ENCODE data around the gene RAP1GDS1. TPM values are rescaled to one million over a fixed set of nuclear protein-coding genes. Genes with fewer than 3 reads are reported as not detected.

The RAP1GDS1 gene
- total and polyA plus RNA-seq, 8 donors, result 8.7 to 49.9 (median 13.9) TPM

DNA sequence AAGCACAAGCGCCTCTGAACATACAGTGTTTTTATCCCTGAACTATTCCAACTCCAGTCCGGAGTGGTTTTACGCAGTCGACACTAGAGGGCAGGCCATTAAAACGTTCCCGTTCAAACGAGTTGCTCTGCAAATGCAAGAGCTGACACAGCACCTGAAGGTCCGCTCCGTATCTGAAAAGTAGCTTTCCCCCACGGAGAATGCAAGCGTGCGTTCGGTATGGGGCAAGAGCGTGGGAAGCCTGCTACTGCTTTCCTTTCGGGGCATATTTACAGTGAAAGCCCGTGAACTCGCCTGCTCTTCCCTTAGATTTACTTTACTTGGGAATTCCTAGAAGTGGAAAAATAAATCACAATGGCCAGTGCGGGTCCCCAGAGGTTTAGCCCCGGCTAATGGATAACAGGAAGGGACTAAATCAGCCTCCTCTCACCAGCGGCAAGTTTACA, 206.5 kb downstream of the RAP1GDS1 start:
- peak in 2 of 3 donors; percentile 9 to 86 for TF ChIP-seq POLR2AphosphoS5 (IDR thresholded peaks at IDR 0.05)
- no peak for TF ChIP-seq POLR2A (IDR thresholded peaks at IDR 0.05)
- TF ChIP-seq, protein P1, sequence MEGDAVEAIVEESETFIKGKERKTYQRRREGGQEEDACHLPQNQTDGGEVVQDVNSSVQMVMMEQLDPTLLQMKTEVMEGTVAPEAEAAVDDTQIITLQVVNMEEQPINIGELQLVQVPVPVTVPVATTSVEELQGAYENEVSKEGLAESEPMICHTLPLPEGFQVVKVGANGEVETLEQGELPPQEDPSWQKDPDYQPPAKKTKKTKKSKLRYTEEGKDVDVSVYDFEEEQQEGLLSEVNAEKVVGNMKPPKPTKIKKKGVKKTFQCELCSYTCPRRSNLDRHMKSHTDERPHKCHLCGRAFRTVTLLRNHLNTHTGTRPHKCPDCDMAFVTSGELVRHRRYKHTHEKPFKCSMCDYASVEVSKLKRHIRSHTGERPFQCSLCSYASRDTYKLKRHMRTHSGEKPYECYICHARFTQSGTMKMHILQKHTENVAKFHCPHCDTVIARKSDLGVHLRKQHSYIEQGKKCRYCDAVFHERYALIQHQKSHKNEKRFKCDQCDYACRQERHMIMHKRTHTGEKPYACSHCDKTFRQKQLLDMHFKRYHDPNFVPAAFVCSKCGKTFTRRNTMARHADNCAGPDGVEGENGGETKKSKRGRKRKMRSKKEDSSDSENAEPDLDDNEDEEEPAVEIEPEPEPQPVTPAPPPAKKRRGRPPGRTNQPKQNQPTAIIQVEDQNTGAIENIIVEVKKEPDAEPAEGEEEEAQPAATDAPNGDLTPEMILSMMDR (IDR thresholded peaks at IDR 0.05), result peak in 5 of 7 experiments; percentile 48 to 74 (median 63)
- peaks cover 5 to 21% (median 12%) of the 10 kb centered on the region in 4 donors for H3K4me1 ChIP-seq
- H3K9me3 ChIP-seq, result no peaks in the 10 kb centered on the region
- peak overlapping the region in 1 of 5 donors; percentile 54 for H3K27ac ChIP-seq
- WGBS, 5 donors, result 1 to 3% (median 3%) methylated on average over 20 of the region's 20 CpGs
- peaks cover 0 to 12% (median 6%) of the 10 kb centered on the region in 4 donors for H3K36me3 ChIP-seq
- DNase-seq, result peak; percentile 73 to 94
- peak overlapping the region; percentile 33 to 44 (median 38) for H3K4me3 ChIP-seq
- no peaks in the 10 kb centered on the region for H3K27me3 ChIP-seq
- intact Hi-C loops (cut with DNase I; ENCODE audit: low total_unique reads), result no loop called here

DNA sequence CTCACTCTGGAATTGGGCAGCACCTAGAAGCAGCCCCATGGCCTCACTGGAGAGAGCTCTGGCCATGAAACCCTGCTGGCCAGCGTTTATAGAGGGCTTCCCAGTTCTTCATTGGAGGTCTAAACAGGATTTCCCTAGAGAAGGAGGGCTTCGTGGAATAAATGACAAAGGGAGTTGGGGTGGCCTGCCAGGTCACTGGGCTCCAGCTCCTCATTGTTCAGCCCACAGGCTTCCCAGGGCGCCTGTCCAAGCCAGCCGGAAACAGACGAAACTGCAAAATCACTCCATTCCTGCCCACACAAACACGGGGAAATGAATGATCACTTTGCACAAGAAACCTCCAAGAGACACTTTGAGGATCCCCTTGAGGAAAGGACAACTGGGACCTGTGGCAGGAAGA, 207.5 kb downstream of the RAP1GDS1 start:
- Histone ChIP-seq H3K27me3 (no peaks in the 10 kb centered on the region), H3K9me3 (no peaks in the 10 kb centered on the region), H3K36me3 (peaks cover 0 to 12% (median 6%) of the 10 kb centered on the region in 4 donors), H3K4me3 (no peak overlapping the region), H3K27ac (peak overlapping the region in 3 of 5 donors; percentile 11 to 56 (median 27)), H3K4me1 (peaks cover 5 to 21% (median 12%) of the 10 kb centered on the region in 4 donors)
- WGBS, 5 donors, result 17 to 30% (median 26%) methylated on average over 6 of the region's 6 CpGs
- DNase-seq, result peak in 1 of 2 donors; percentile 56
- intact Hi-C loops (cut with DNase I; ENCODE audit: low total_unique reads), result no loop called here
- TF ChIP-seq POLR2AphosphoS5 (IDR thresholded peaks at IDR 0.05) (no peak), EP300 (IDR thresholded peaks at IDR 0.05) (no peak), POLR2A (IDR thresholded peaks at IDR 0.05) (no peak)
- TF ChIP-seq, protein P1 (IDR thresholded peaks at IDR 0.05), result no peak

DNA sequence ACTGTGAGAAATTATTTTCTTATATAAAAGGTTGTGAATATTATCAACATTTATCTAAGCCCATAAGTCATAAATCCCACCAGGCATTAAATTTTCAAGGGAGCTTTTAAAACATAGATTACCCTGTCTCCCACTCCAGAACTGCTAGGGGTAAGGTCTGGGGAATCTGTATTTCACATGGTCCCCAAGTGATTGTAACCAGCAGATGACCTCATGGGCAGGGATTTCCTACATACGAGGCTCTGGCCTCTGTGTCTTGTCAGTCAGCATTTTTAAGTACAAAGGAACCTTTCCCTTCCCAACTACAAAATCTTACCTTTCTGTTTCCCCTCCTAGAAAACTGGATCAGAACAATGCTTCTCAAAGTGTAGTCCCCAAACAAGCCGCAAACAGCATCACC, 208.6 kb downstream of the RAP1GDS1 start:
- TF ChIP-seq, protein P1 (IDR thresholded peaks at IDR 0.05), result no peak
- TF ChIP-seq POLR2A (IDR thresholded peaks at IDR 0.05) (no peak), EP300 (IDR thresholded peaks at IDR 0.05) (no peak), POLR2AphosphoS5 (IDR thresholded peaks at IDR 0.05) (no peak)
- WGBS, 5 donors, result 41 to 59% (median 51%) methylated on average over 2 of the region's 2 CpGs

DNA sequence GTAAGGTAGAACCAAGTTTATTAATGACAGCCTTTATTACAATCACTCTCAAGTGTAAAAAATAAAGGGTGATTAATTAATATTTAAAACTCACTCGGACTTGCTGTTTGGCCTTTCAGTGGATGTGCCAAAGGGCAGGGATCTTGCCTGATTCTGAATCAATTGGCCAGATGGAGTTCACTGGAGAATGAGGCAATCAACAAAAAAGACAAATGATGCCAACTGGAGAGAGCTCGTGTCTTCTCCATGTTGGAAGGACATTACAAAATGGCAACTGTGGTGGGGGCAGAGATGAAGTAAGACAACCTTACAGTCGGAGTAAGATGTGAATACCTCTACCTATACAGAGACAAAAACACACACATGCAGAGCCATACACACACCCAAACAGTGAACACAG, 209.2 kb downstream of the RAP1GDS1 start:
- Histone ChIP-seq H3K4me1 (peaks cover 5 to 21% (median 12%) of the 10 kb centered on the region in 4 donors), H3K27me3 (no peaks in the 10 kb centered on the region), H3K9me3 (no peaks in the 10 kb centered on the region), H3K36me3 (peaks cover 0 to 13% (median 6%) of the 10 kb centered on the region in 4 donors), H3K27ac (no peak overlapping the region), H3K4me3 (no peak overlapping the region)
- TF ChIP-seq POLR2A (IDR thresholded peaks at IDR 0.05) (no peak), EP300 (IDR thresholded peaks at IDR 0.05) (no peak), POLR2AphosphoS5 (IDR thresholded peaks at IDR 0.05) (no peak)
- TF ChIP-seq, protein P1 (IDR thresholded peaks at IDR 0.05), result no peak
- no peak for DNase-seq
- WGBS, 5 donors, result 79 to 85% (median 84%) methylated on average over 3 of the region's 3 CpGs
- intact Hi-C loops (cut with DNase I; ENCODE audit: low total_unique reads), result no loop called here

More for the DNA sequence above, 208.6 kb downstream of the RAP1GDS1 start:
- no peaks in the 10 kb centered on the region for H3K9me3 ChIP-seq
- H3K36me3 ChIP-seq, result peaks cover 0 to 12% (median 6%) of the 10 kb centered on the region in 4 donors
- H3K4me3 ChIP-seq, result no peak overlapping the region
- H3K4me1 ChIP-seq, result peaks cover 5 to 21% (median 12%) of the 10 kb centered on the region in 4 donors
- intact Hi-C loops (cut with DNase I; ENCODE audit: low total_unique reads), result no loop called here
- DNase-seq, result no peak
- H3K27ac ChIP-seq, result no peak overlapping the region
- no peaks in the 10 kb centered on the region for H3K27me3 ChIP-seq

All from stomach (tissue), 9 donors.